Ishikawa (cell line): Measurements from ENCODE around the gene ZNF716.

ENCODE experiments used
- CEBPB ChIP-seq: IDR thresholded peaks from 2 replicates; pipeline ENCODE4 v1.6.1; 2012
- CREB1 ChIP-seq: IDR thresholded peaks from 2 replicates; pipeline ENCODE4 v1.6.1; 2012; ENCODE audit warnings: low read depth
- EP300 ChIP-seq: IDR thresholded peaks from 2 replicates; pipeline ENCODE4 v1.6.1; 2012; ENCODE audit warnings: borderline replicate concordance
- FOXM1 ChIP-seq: IDR thresholded peaks from 2 replicates; pipeline ENCODE4 v1.6.1; 2012; ENCODE audit warnings: low read depth, borderline replicate concordance
- MAX ChIP-seq: IDR thresholded peaks from 2 replicates; pipeline ENCODE4 v1.6.1; 2012
- NFIC ChIP-seq: IDR thresholded peaks from 2 replicates; pipeline ENCODE4 v1.6.1; 2012
- RAD21 ChIP-seq: IDR thresholded peaks from 2 replicates; pipeline ENCODE4 v1.6.1; 2012; ENCODE audit warnings: low read depth
- REST ChIP-seq: IDR thresholded peaks from 2 replicates; pipeline ENCODE4 v1.6.1; 2012; ENCODE audit warnings: low read depth, mild to moderate bottlenecking
- TAF1 ChIP-seq: IDR thresholded peaks from 2 replicates; pipeline ENCODE4 v1.6.1; 2012; ENCODE audit warnings: low read depth, mild to moderate bottlenecking
- TEAD4 ChIP-seq: IDR thresholded peaks from 2 replicates; pipeline ENCODE4 v1.6.1; 2012
- USF1 ChIP-seq: IDR thresholded peaks from 2 replicates; pipeline ENCODE4 v1.6.1; 2012
- YY1 ChIP-seq: IDR thresholded peaks from 2 replicates; pipeline ENCODE4 v1.6.1; 2012; ENCODE audit warnings: low read depth
- ZBTB7A ChIP-seq: IDR thresholded peaks from 2 replicates; pipeline ENCODE4 v1.6.1; 2012; ENCODE audit warnings: low read depth

Gene ZNF716

GRCh38 chr7:57505176-57505575 is 55.2 kb downstream of the ZNF716 start:
- TF ChIP-seq MAX (no peak), USF1 (no peak), RAD21 (no peak), CREB1 (no peak), NFIC (no peak), CEBPB (no peak), TAF1 (no peak), EP300 (no peak), YY1 (no peak), TEAD4 (no peak), REST (no peak), FOXM1 (no peak), ZBTB7A (no peak)
